ENCODE results near the gene SRCAP. TPM values are rescaled to one million over a fixed set of nuclear protein-coding genes. Genes with fewer than 3 reads are reported as not detected.

SRCAP gene
- total RNA-seq, 1 experiment from 2014 or later: 58.5 TPM

DNA sequence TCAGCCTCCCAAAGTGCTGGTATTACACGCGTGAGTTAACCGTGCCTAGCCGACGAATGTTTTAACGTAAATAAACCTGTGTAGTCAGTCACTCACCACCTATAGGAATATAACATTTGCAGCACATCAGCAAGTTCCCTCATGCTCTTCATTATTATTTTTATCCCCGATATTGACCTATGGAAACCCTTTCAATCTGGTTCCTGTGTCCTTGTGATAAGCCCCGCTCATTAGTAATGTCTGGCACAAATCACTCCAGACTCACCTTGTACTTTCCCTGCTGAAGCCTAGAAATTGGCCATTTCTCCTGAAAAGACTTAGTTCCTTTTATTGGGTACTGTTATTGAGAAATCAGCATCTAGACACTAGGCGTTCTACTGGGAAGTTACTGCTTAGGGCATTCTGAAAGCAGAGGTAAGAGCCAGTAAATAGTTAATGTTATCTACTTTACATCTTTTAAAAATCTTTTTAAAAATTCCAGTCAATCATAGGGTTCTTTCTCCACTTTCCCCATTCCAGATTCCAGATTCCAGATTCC lies 47.7 kb downstream of the SRCAP start (continued):
- TF ChIP-seq, protein P1, sequence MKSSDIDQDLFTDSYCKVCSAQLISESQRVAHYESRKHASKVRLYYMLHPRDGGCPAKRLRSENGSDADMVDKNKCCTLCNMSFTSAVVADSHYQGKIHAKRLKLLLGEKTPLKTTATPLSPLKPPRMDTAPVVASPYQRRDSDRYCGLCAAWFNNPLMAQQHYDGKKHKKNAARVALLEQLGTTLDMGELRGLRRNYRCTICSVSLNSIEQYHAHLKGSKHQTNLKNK (CRISPR knock-in tag; IDR thresholded peaks at IDR 0.05): no peak
- TF ChIP-seq FOXP1 (CRISPR knock-in tag; IDR thresholded peaks at IDR 0.05; ENCODE audit: borderline replicate concordance) (no peak), FOXK1 (CRISPR knock-in tag; IDR thresholded peaks at IDR 0.05) (no peak), CTCF (IDR thresholded peaks at IDR 0.05) (no peak), TP53 (CRISPR knock-in tag; IDR thresholded peaks at IDR 0.05) (no peak), NFE2L1 (CRISPR knock-in tag; IDR thresholded peaks at IDR 0.05) (no peak)

DNA sequence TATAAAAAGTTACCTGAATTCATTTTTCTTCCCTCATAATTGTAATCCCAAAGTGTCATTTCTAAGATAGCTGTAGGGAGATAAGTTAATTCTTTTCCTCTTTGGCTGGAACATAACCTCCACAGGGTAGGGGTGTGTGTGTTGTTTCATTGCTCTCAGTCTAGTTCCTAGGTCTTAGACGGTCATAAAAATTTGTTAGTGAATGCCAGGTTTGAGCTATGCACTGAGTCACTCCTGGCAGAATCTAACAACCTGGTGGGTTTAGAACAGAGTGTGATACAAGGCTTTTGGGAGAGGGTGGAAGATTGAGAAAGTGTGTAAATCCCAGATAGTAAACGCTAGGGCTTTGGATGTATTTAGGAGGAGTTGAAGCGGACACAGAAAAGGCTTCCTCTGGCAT lies 48.4 kb downstream of the SRCAP start:
- CTCF ChIA-PET: interaction anchor here (1.0 to 2.0 kb wide), 8 partner anchors 12 to 654 kb away, joined by 3 to 11 read pairs (median 3); no protein-coding TSS in a partner anchor
- H3K27ac Mint-ChIP-seq: peak overlapping the region; percentile 80
- no peak for ATAC-seq
- POLR2A ChIA-PET: interaction anchor here (0.5 to 1.6 kb wide), 6 partner anchors 28 to 629 kb away, joined by 3 to 12 read pairs (median 6); no protein-coding TSS in a partner anchor
- H3K36me3 Mint-ChIP-seq: peaks cover 23% of the 10 kb centered on the region
- H3K9me3 Mint-ChIP-seq: no peaks in the 10 kb centered on the region
- DNase-seq (ENCODE audit: low spot score): no peak
- peak overlapping the region; percentile 94 for H3K4me3 Mint-ChIP-seq
- no peak for TF ChIP-seq ESRRA (CRISPR knock-in tag; IDR thresholded peaks at IDR 0.05; ENCODE audit: borderline replicate concordance)
- TF ChIP-seq RELA (CRISPR knock-in tag; IDR thresholded peaks at IDR 0.05; ENCODE audit: borderline replicate concordance): no peak
- TF ChIP-seq ETV6 (CRISPR knock-in tag; IDR thresholded peaks at IDR 0.05): no peak
- TF ChIP-seq, protein P2, sequence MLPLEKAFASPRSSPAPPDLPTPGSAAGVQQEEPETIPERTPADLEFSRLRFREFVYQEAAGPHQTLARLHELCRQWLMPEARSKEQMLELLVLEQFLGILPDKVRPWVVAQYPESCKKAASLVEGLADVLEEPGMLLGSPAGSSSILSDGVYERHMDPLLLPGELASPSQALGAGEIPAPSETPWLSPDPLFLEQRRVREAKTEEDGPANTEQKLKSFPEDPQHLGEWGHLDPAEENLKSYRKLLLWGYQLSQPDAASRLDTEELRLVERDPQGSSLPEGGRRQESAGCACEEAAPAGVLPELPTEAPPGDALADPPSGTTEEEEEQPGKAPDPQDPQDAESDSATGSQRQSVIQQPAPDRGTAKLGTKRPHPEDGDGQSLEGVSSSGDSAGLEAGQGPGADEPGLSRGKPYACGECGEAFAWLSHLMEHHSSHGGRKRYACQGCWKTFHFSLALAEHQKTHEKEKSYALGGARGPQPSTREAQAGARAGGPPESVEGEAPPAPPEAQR (CRISPR knock-in tag; IDR thresholded peaks at IDR 0.05): no peak
- no peak for TF ChIP-seq ATF1 (CRISPR knock-in tag; IDR thresholded peaks at IDR 0.05)
- TF ChIP-seq SP1 (CRISPR knock-in tag; conservative IDR thresholded peaks at IDR 0.05): no peak
- TF ChIP-seq RORB (CRISPR knock-in tag; IDR thresholded peaks at IDR 0.05): no peak
- peaks cover 7% of the 10 kb centered on the region for H3K4me1 Mint-ChIP-seq
- H3K27me3 Mint-ChIP-seq (ENCODE audit: low read depth): no peaks in the 10 kb centered on the region

- ChIA-PET CTCF (interaction anchor here (0.7 to 2.0 kb wide), 11 partner anchors 12 to 655 kb away, joined by 3 to 11 read pairs (median 3); no protein-coding TSS in a partner anchor), POLR2A (interaction anchor here (0.5 to 1.6 kb wide), 9 partner anchors 11 to 628 kb away, joined by 3 to 12 read pairs (median 4); no protein-coding TSS in a partner anchor)
- ATAC-seq (peak; percentile 97), DNase-seq (ENCODE audit: low spot score) (peak; percentile 99)
- H3K4me1 Mint-ChIP-seq: peaks cover 7% of the 10 kb centered on the region
- H3K27ac Mint-ChIP-seq: peak within 1 kb of the TSS; percentile 96
- peak within 1 kb of the TSS; percentile 94 for H3K4me3 Mint-ChIP-seq
- H3K36me3 Mint-ChIP-seq: peaks cover 23% of the 10 kb centered on the region
- no peaks in the 10 kb centered on the region for H3K9me3 Mint-ChIP-seq
- no peaks in the 10 kb centered on the region for H3K27me3 Mint-ChIP-seq (ENCODE audit: low read depth)
- TF ChIP-seq E2F5 (CRISPR knock-in tag; IDR thresholded peaks at IDR 0.05): 0 out of 2 replicates have a peak, but pooled peaks have one; percentile 42
- peak; percentile 77; the same call in 1 of the 2 replicates for TF ChIP-seq GTF2I (CRISPR knock-in tag; conservative IDR thresholded peaks at IDR 0.05)
- TF ChIP-seq, protein P3, sequence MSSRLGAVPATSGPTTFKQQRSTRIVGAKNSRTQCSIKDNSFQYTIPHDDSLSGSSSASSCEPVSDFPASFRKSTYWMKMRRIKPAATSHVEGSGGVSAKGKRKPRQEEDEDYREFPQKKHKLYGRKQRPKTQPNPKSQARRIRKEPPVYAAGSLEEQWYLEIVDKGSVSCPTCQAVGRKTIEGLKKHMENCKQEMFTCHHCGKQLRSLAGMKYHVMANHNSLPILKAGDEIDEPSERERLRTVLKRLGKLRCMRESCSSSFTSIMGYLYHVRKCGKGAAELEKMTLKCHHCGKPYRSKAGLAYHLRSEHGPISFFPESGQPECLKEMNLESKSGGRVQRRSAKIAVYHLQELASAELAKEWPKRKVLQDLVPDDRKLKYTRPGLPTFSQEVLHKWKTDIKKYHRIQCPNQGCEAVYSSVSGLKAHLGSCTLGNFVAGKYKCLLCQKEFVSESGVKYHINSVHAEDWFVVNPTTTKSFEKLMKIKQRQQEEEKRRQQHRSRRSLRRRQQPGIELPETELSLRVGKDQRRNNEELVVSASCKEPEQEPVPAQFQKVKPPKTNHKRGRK (CRISPR knock-in tag; IDR thresholded peaks at IDR 0.05; ENCODE audit: borderline replicate concordance): no peak
- peak; percentile 54; the same call in 1 of the 2 replicates for TF ChIP-seq CREM (CRISPR knock-in tag; IDR thresholded peaks at IDR 0.05)
- TF ChIP-seq, protein P4, sequence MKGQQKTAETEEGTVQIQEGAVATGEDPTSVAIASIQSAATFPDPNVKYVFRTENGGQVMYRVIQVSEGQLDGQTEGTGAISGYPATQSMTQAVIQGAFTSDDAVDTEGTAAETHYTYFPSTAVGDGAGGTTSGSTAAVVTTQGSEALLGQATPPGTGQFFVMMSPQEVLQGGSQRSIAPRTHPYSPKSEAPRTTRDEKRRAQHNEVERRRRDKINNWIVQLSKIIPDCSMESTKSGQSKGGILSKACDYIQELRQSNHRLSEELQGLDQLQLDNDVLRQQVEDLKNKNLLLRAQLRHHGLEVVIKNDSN (CRISPR knock-in tag; IDR thresholded peaks at IDR 0.05): peak; percentile 96
- TF ChIP-seq SP1 (CRISPR knock-in tag; conservative IDR thresholded peaks at IDR 0.05): peak; percentile 78; the same call in 1 of the 2 replicates
- TF ChIP-seq, protein P5, sequence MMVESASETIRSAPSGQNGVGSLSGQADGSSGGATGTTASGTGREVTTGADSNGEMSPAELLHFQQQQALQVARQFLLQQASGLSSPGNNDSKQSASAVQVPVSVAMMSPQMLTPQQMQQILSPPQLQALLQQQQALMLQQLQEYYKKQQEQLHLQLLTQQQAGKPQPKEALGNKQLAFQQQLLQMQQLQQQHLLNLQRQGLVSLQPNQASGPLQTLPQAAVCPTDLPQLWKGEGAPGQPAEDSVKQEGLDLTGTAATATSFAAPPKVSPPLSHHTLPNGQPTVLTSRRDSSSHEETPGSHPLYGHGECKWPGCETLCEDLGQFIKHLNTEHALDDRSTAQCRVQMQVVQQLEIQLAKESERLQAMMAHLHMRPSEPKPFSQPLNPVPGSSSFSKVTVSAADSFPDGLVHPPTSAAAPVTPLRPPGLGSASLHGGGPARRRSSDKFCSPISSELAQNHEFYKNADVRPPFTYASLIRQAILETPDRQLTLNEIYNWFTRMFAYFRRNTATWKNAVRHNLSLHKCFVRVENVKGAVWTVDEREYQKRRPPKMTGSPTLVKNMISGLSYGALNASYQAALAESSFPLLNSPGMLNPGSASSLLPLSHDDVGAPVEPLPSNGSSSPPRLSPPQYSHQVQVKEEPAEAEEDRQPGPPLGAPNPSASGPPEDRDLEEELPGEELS (CRISPR knock-in tag; IDR thresholded peaks at IDR 0.05): peak; percentile 54
- TF ChIP-seq ETV6 (CRISPR knock-in tag; IDR thresholded peaks at IDR 0.05): peak; percentile 80; the same call in 1 of the 2 replicates
- TF ChIP-seq NFYB (CRISPR knock-in tag; conservative IDR thresholded peaks at IDR 0.05; ENCODE audit: low read depth): peak; percentile 78
These were observed 49.0 kb downstream of the SRCAP start, which contains the start of gene PHKG2 for GRCh38 chr16:30747799-30748633. Gene PHKG2 (plus strand): TSS chr16:30748425. CDS start chr16:30748821, 396 bp downstream.

Data from WTC11 (cell line).